Naive B cell (primary cell): Measurements from ENCODE around the gene CHCHD5. TPM values are rescaled to one million over a fixed set of nuclear protein-coding genes. Genes with fewer than 3 reads are reported as not detected.
"Not testable (repeated sequence)": the region's sequence is repeated elsewhere in the genome, so short reads cannot be mapped to it uniquely, and the experiment has no call there.

Experiments used
- ATAC-seq, 2 donors: fragments of 150-1000 bp; cut with Tn5 transposase; 2 replicates each; pipeline ENCODE4 v1.10.0; 2021; ENCODE audit warnings: low read depth in 2 of 2, mild to moderate bottlenecking in 2 of 2, moderate library complexity in 2 of 2
- DNase-seq: peaks from one replicate; pipeline ENCODE4 v3.0.0; 2022
- H3K27ac Mint-ChIP-seq, 6 donors: one replicate each; pipeline ENCODE4 v1.8.0; 2020 to 2022; ENCODE audit warnings: mild to moderate bottlenecking in 6 of 6, mixed read lengths in 6 of 6, moderate library complexity in 5 of 6, inconsistent platforms in 2 of 6
- H3K27me3 Mint-ChIP-seq, 3 donors: one replicate each; pipeline ENCODE4 v1.8.0; 2021 to 2022; ENCODE audit warnings: mixed read lengths in 3 of 3, mild to moderate bottlenecking in 1 of 3
- H3K36me3 Mint-ChIP-seq, 2 donors: one replicate each; pipeline ENCODE4 v1.8.0; 2020 to 2022; ENCODE audit warnings: mixed read lengths in 2 of 2, inconsistent platforms in 1 of 2, mild to moderate bottlenecking in 1 of 2
- H3K4me1 Mint-ChIP-seq, 3 donors: one replicate each; pipeline ENCODE4 v1.8.0; 2020 to 2022; ENCODE audit warnings: mixed read lengths in 3 of 3, inconsistent platforms in 1 of 3, mild to moderate bottlenecking in 1 of 3, moderate library complexity in 1 of 3
- H3K4me3 Mint-ChIP-seq, 8 donors: one replicate each; pipeline ENCODE4 v1.8.0; 2020 to 2022; ENCODE audit warnings: mild to moderate bottlenecking in 8 of 8, mixed read lengths in 8 of 8, moderate library complexity in 8 of 8, inconsistent platforms in 2 of 8
- H3K9me3 Mint-ChIP-seq, 7 donors: one replicate each; pipeline ENCODE4 v1.8.0; 2020 to 2022; ENCODE audit warnings: mixed read lengths in 7 of 7, mild to moderate bottlenecking in 5 of 7, inconsistent platforms in 2 of 7, moderate library complexity in 1 of 7
- polyA plus RNA-seq, 6 donors: library from polyadenylated mRNA; unstranded; fragments of 300-500 nt; fragmentation: Illumina TruSeq; gene quantifications; one replicate each; pipeline ENCODE4 v1.2.3, GENCODE V29; 2021; ENCODE audit warnings: low read depth in 6 of 6

The CHCHD5 gene
- polyA plus RNA-seq, result 10 to 100 TPM; 34.0 to 53.0 (median 43.6) TPM

DNA sequence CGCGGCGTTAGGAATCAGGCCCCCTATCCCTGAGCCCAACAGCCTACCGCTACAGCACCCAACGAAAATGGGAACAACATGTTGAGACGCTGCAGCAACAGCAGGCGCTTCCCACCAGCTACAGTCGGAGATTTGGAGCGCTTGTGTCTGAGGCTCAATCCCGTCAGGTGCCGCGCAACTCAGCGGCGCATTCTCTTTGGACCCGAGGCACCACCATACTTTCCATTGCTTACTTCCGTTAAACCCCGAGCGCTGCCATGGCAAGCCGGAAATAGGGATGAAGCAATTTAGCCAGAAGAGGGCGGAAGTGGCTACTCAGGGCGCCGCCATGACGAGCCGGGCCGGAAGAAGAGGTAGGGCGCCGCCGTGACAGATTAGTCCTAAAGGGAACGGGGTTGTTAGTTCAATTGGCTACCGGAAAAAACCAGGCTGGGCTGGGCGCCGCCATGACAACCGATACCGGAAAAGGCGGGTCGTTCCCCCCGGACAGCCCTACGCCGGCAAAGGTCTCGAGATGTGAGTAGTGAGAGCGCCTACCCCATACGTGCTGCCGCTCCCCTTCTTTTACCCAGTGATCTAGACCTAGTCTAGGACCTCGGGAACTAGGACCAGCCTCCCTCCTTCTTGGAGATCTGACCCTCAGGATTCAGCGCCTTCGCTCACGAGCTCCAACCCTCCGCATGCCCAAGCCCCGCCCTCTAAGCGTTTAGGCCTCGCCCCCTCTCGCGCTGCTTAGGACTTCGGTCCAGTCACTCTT lies at the start of gene CHCHD5:
CHCHD5 (plus strand) TSS at position 476 of the 757 bp plus-strand sequence; CDS start at position 515, 39 bp downstream.
- peak within 1 kb of the TSS; percentile 88 to 99 (median 98) for H3K27ac Mint-ChIP-seq
- ATAC-seq (peak; percentile 86 to 90), DNase-seq (peak; percentile 94)
- H3K27me3 Mint-ChIP-seq, result no peaks in the 10 kb centered on the region
- peaks cover 5 to 22% of the 10 kb centered on the region in 2 donors for H3K36me3 Mint-ChIP-seq
- H3K9me3 Mint-ChIP-seq, result peaks cover 0 to 5% (median 0%) of the 10 kb centered on the region in 7 donors
- peak within 1 kb of the TSS; percentile 91 to 98 (median 96) for H3K4me3 Mint-ChIP-seq
- peaks cover 28 to 38% (median 34%) of the 10 kb centered on the region in 3 donors for H3K4me1 Mint-ChIP-seq

DNA sequence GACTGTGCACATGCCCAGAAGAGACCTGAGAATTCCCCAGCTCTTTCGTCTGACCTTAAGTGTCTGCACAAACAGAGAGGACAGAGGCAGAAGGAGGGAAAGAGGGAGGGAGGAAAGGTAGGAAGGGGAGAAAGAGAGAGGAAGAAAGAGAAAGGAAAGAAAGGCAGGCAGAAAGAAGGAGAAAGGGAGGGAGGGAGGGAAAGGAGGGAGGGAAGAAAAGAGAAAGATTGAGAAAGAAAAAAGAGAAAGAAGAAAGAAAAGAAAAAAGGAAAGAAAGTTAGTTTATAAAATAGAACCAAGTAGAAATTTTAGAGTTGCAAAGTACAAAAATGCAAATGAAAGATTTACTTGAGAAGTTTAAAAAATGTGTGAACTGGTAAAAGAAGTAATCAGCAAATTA lies 49.6 kb upstream of the CHCHD5 start:
- H3K36me3 Mint-ChIP-seq, result peaks cover 0 to 13% of the 10 kb centered on the region in 2 donors
- H3K4me3 Mint-ChIP-seq, result no peak overlapping the region
- H3K4me1 Mint-ChIP-seq, result no peaks in the 10 kb centered on the region
- ATAC-seq, result no peak
- no peak overlapping the region for H3K27ac Mint-ChIP-seq
- no peak for DNase-seq
- no peaks in the 10 kb centered on the region for H3K27me3 Mint-ChIP-seq
- no peaks in the 10 kb centered on the region for H3K9me3 Mint-ChIP-seq

GRCh38 chr2:112536665-112537064 lies 47.7 kb upstream of the CHCHD5 start:
- H3K9me3 Mint-ChIP-seq, H3K27me3 Mint-ChIP-seq, DNase-seq, H3K4me3 Mint-ChIP-seq, H3K27ac Mint-ChIP-seq, ATAC-seq, H3K36me3 Mint-ChIP-seq: not testable (repeated sequence)
- H3K4me1 Mint-ChIP-seq, result peaks cover 4 to 11% (median 6%) of the 10 kb centered on the region in 3 donors

DNA sequence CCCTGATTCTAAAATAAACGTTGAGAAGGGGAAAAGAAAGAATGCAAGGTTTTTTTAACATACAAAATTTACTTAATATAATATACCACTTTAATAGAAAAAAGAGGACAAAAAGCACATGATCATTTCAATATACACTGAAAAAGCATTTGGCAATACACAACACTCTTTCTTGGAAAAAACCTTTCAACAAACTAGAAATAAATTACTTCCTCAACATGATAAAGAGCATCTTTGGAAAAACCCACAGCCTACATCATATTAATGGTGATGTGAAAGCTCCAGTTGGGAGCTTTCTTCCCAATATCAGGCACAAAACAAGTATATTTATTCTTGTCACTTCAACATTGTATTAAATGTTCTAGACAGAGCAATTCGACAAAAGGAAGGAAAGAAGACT lies 45.1 kb upstream of the CHCHD5 start:
- Mint-ChIP-seq H3K4me3 (no peak overlapping the region), H3K9me3 (no peaks in the 10 kb centered on the region), H3K27me3 (no peaks in the 10 kb centered on the region), H3K4me1 (peaks cover 6 to 11% (median 8%) of the 10 kb centered on the region in 3 donors), H3K27ac (no peak overlapping the region), H3K36me3 (peaks cover 0 to 8% of the 10 kb centered on the region in 2 donors)
- no peak for ATAC-seq
- DNase-seq, result no peak

- ATAC-seq (no peak), DNase-seq (no peak)
- H3K27ac Mint-ChIP-seq, result peak overlapping the region in 1 of 6 donors; percentile 90
- H3K27me3 Mint-ChIP-seq, result no peaks in the 10 kb centered on the region
- no peaks in the 10 kb centered on the region for H3K9me3 Mint-ChIP-seq
- peaks cover 0 to 8% of the 10 kb centered on the region in 2 donors for H3K36me3 Mint-ChIP-seq
- H3K4me1 Mint-ChIP-seq, result peaks cover 8 to 11% (median 8%) of the 10 kb centered on the region in 3 donors
- peak overlapping the region in 1 of 8 donors; percentile 32 for H3K4me3 Mint-ChIP-seq
Measured at GRCh38 chr2:112540906-112541305, 43.5 kb upstream of the CHCHD5 start.

- Mint-ChIP-seq H3K9me3 (no peaks in the 10 kb centered on the region), H3K27me3 (no peaks in the 10 kb centered on the region), H3K4me3 (no peak overlapping the region), H3K36me3 (peaks cover 0 to 8% of the 10 kb centered on the region in 2 donors), H3K4me1 (peaks cover 8 to 11% (median 8%) of the 10 kb centered on the region in 3 donors), H3K27ac (peak overlapping the region in 1 of 6 donors; percentile 90)
- peak; percentile 45 for DNase-seq
- peak; percentile 66 to 68 for ATAC-seq
Measured at GRCh38 chr2:112541315-112542122, 42.9 kb upstream of the CHCHD5 start.

- H3K9me3 Mint-ChIP-seq, result no peaks in the 10 kb centered on the region
- H3K27me3 Mint-ChIP-seq, result no peaks in the 10 kb centered on the region
- H3K36me3 Mint-ChIP-seq, result peaks cover 4 to 8% of the 10 kb centered on the region in 2 donors
- H3K4me3 Mint-ChIP-seq, result no peak within 1 kb of the TSS
- DNase-seq (peak; percentile 79), ATAC-seq (peak; percentile 79)
- peaks cover 8 to 11% (median 10%) of the 10 kb centered on the region in 3 donors for H3K4me1 Mint-ChIP-seq
- peak within 1 kb of the TSS in 1 of 6 donors; percentile 90 for H3K27ac Mint-ChIP-seq
Measured at GRCh38 chr2:112542123-112542983, 42.1 kb upstream of the CHCHD5 start, which contains the start of gene POLR1B. Gene POLR1B, plus strand, starts transcription at chr2:112542465. Its CDS starts 30 bp downstream, at chr2:112542495.

DNA sequence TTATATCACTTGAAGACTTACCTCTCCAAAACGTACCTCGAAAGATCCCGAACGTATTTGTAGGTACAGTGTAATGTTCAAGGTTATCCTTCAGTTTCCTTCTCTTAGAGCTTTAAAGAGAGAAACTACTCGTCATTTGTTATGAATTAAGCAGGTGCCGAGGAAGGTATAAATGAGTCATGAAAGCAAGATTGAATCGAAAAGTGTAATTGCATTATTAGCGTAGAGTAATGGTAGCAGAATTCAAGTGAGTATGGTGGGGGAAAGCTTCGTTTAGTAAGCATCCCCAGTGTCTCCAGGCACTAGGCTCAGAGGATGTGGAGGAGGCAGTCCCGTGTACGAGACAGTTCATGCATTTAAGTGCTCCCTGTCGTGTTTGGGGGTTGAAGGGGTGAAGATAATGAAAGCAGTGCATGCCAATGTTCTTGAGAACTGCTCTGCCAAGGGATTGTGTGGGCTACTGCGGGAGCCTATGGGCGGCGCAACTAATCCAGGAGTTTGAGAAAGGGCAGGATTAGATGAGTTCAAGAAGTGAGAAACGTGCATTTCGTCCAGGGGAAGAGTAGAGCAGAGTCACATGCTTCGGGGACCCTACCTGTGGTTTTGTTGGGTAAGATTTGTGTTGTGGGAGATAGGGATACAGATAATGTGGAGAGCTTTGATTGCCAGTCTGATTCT lies 41.3 kb upstream of the CHCHD5 start:
- H3K9me3 Mint-ChIP-seq, result no peaks in the 10 kb centered on the region
- H3K4me3 Mint-ChIP-seq, result no peak overlapping the region
- no peak for ATAC-seq
- H3K4me1 Mint-ChIP-seq, result peaks cover 8 to 12% (median 11%) of the 10 kb centered on the region in 3 donors
- no peak for DNase-seq
- no peaks in the 10 kb centered on the region for H3K27me3 Mint-ChIP-seq
- no peak overlapping the region for H3K27ac Mint-ChIP-seq
- peaks cover 5 to 8% of the 10 kb centered on the region in 2 donors for H3K36me3 Mint-ChIP-seq

DNA sequence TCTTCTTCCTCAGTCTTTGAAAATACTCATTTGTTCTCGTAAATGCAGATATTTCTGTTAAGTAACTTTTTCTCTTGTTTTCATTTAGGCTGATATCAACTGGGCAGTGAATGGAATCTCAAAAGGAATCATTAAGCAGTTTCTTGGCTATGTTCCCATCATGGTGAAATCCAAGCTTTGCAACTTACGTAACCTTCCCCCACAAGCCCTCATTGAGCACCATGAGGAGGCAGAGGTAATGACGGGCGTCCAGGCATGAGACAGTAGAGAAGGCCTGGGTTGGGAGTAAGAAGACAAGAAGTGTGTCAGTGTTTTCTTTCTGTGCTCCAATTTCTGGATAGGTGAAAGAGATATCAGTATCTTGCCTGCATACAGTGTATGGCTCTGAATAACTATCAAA lies 37.1 kb upstream of the CHCHD5 start:
- H3K4me1 Mint-ChIP-seq, result peaks cover 0 to 9% (median 0%) of the 10 kb centered on the region in 3 donors
- DNase-seq (no peak), ATAC-seq (no peak)
- no peak overlapping the region for H3K4me3 Mint-ChIP-seq
- H3K27me3 Mint-ChIP-seq, result no peaks in the 10 kb centered on the region
- no peaks in the 10 kb centered on the region for H3K9me3 Mint-ChIP-seq
- peaks cover 29 to 35% of the 10 kb centered on the region in 2 donors for H3K36me3 Mint-ChIP-seq
- H3K27ac Mint-ChIP-seq, result no peak overlapping the region

GRCh38 chr2:112548980-112549379 lies 35.4 kb upstream of the CHCHD5 start:
- ATAC-seq (no peak), DNase-seq (no peak)
- H3K9me3 Mint-ChIP-seq, result no peaks in the 10 kb centered on the region
- H3K27me3 Mint-ChIP-seq, result no peaks in the 10 kb centered on the region
- peak overlapping the region in 1 of 6 donors; percentile 39 for H3K27ac Mint-ChIP-seq
- H3K4me1 Mint-ChIP-seq, result peaks cover 0 to 9% (median 0%) of the 10 kb centered on the region in 3 donors
- no peak overlapping the region for H3K4me3 Mint-ChIP-seq
- H3K36me3 Mint-ChIP-seq, result peaks cover 28 to 48% of the 10 kb centered on the region in 2 donors

- ATAC-seq, result no peak
- peak overlapping the region in 3 of 6 donors; percentile 24 to 69 (median 63) for H3K27ac Mint-ChIP-seq
- H3K36me3 Mint-ChIP-seq, result peaks cover 41 to 44% of the 10 kb centered on the region in 2 donors
- peaks cover 0 to 4% (median 0%) of the 10 kb centered on the region in 3 donors for H3K4me1 Mint-ChIP-seq
- no peaks in the 10 kb centered on the region for H3K27me3 Mint-ChIP-seq
- DNase-seq, result no peak
- no peak overlapping the region for H3K4me3 Mint-ChIP-seq
- H3K9me3 Mint-ChIP-seq, result peaks cover 0 to 16% (median 10%) of the 10 kb centered on the region in 7 donors
Measured at GRCh38 chr2:112566104-112566503, 18.3 kb upstream of the CHCHD5 start.

- H3K36me3 Mint-ChIP-seq, result peaks cover 42 to 47% of the 10 kb centered on the region in 2 donors
- not testable (repeated sequence) for DNase-seq
- H3K9me3 Mint-ChIP-seq, result peaks cover 0 to 16% (median 10%) of the 10 kb centered on the region in 7 donors
Measured at GRCh38 chr2:112566508-112566907, 17.9 kb upstream of the CHCHD5 start.

More at GRCh38 chr2:112566508-112566907, 17.9 kb upstream of the CHCHD5 start:
- H3K27ac Mint-ChIP-seq, result peak overlapping the region in 2 of 6 donors; percentile 63 to 69
- H3K4me3 Mint-ChIP-seq, ATAC-seq, H3K27me3 Mint-ChIP-seq, H3K4me1 Mint-ChIP-seq: not testable (repeated sequence)
